ENCODE results near the gene RAI1.

- TF ChIP-seq, protein P1, sequence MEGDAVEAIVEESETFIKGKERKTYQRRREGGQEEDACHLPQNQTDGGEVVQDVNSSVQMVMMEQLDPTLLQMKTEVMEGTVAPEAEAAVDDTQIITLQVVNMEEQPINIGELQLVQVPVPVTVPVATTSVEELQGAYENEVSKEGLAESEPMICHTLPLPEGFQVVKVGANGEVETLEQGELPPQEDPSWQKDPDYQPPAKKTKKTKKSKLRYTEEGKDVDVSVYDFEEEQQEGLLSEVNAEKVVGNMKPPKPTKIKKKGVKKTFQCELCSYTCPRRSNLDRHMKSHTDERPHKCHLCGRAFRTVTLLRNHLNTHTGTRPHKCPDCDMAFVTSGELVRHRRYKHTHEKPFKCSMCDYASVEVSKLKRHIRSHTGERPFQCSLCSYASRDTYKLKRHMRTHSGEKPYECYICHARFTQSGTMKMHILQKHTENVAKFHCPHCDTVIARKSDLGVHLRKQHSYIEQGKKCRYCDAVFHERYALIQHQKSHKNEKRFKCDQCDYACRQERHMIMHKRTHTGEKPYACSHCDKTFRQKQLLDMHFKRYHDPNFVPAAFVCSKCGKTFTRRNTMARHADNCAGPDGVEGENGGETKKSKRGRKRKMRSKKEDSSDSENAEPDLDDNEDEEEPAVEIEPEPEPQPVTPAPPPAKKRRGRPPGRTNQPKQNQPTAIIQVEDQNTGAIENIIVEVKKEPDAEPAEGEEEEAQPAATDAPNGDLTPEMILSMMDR (conservative IDR thresholded peaks at IDR 0.05), result no peak
- no peak for TF ChIP-seq ZFX (IDR thresholded peaks at IDR 0.05)
Observed at GRCh38 chr17:17853811-17854447, 172.7 kb downstream of the RAI1 start.

Data from C4-2B (cell line).